Fibroblast of peridontal ligament (primary cell): Measurements from ENCODE around the gene MAN1C1.

Source experiments
- DNase-seq: peaks from one replicate; pipeline ENCODE4 v3.0.0-alpha.2; 2010; ENCODE audit errors: extremely low read depth

The MAN1C1 gene

GRCh38 chr1:25782608-25783201, 166.1 kb downstream of the MAN1C1 start:
- DNase-seq, result no peak

GRCh38 chr1:25784575-25785051, 168.0 kb downstream of the MAN1C1 start:
- DNase-seq, result no peak

- DNase-seq, result no peak
Observed at GRCh38 chr1:25785333-25786067, 168.9 kb downstream of the MAN1C1 start.

DNA sequence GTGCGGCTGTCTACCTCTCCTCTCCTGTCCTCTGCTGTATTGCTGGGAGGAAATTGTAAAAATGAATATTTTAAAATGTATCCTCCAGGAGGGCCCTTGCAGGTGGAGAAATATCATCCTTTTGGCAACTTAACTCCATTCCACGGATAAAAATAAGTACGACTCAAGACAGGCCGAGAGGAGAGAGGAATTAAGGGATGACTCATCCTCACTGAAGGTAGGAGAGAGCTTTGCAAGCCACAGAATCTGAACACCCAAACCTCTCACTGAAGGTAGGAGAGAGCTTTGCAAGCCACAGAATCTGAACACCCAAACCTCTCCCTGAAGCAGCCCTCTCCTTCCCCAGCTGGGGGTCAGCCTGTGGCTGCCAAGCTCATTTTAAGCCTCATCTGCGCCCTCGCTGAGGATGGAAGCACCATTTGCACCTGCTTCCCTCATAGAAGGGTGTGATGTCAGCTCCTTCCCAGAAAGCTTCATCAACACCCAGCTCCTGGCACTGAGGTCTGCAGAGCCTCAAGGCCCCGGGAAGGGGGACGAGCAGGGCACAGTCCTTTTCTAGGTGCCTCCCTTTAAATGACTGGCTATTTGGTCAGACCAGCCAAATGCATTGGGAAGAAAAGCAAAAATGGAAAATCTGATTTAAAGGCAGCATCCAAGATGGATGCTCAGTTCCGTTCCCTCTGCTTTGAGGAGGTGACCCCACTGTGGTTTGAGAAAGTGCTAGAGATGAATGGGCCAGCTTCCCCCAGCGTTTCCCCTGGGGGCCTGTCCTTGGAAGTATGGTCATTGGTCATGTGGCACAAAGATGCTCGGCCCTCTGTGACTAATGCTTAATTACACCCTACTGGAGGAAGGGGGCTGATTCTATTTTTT, 170.5 kb downstream of the MAN1C1 start:
- DNase-seq, result peak; percentile 47

GRCh38 chr1:25787760-25788166, 171.2 kb downstream of the MAN1C1 start:
- no peak for DNase-seq

DNA sequence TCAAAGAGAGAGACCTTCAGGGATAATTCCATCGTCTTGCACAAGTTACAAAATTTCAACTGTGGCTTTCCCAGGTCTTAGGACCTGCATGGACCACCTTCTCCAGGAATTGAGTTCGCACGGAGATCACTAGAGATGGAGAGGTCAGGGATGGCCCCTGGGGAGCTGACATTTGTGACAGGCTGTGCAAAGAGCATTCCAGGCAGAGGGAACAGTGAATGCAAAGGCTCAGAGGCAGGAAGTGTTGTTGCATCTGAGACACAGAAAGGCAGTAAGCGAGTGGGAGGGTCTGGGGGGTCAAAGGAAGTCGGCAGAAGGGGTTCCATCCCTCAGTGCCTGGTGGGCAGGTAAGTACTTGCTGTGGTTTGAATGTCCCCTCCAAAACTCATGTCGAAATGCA, 173.9 kb downstream of the MAN1C1 start:
- no peak for DNase-seq

DNA sequence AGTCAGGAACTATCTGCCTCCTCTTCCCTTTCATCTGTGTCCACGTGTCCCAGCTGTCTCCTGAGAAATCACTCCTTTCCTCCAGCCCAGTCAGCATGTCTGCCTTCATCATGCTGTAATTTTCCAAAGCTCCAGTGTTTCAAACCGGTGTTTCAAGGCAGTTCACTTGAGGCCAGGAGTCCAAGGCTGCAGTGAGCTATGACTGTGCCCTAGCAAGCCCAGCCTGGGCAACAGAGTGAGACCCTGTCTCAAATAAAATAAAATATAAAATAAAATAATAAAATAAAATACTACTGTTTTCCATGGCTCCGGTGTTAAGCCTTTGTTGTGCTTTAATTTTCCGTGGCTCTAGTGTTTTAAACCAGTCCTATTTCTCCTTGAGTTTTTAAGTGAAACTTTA, 175.5 kb downstream of the MAN1C1 start:
- no peak for DNase-seq

DNA sequence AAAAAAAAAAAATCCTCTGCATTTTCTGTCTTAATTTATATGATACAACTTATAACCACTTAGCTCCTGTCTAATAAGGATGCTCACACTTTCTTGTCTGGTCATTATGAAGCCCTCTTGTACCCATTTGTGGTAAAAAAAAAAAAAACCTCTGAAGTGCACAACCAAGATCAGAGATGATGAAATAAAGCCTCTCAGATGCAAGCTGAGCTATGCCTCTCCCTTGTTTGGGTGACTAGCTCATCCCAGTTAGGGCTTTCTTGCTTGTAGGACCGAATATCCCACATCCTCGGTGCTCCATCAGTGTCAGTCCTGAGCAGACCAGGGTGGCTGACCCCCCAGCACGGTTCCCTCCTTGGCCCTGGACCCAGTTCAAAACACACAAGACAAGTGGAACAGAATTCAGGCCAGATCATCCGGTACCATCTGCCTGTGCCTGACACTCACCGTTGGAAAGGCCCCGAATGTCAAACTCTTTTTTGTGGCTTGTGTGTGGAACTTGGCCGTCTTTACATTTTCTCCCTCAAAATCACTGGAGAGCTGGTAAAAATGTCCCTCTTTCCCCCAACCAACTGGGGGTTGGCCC, 177.1 kb downstream of the MAN1C1 start:
- DNase-seq, result peak; percentile 54

DNA sequence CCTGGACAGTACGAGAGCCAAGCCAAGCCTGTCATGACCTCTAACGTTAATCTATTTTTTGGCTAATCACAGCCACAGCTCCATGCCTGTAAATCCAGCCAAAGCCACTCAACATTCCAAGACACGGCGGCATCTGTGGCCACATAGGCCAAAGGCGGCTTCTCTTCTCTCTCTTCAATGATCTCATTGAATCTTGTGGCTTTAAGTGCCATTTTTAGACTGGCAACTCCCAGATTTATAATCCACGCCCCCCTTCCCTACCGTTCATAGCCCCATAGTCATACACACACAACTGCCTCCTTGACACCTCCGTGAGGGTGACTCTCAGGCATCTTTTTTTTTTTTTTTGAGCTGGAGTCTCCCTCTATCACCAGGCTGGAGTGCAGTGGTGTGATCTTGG, 177.7 kb downstream of the MAN1C1 start:
- no peak for DNase-seq

DNA sequence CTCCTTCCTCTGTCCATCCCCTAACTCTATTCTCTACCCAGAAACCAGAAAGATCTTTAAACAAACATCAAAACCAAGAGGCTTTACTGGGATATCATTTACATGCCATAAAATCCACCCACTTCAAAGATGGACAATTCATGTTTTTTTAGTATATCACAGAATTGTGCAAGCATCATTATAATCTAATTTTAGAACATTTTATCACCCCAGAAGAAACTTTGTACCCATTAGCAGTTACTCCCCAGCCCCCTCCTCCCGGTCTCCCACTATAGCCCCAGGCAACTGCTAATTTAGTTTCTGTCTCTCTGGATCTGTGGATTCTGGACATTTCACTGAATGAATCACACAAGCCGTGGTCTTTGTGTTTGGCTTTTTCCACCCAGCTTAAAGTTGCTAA, 178.6 kb downstream of the MAN1C1 start:
- DNase-seq, result no peak

- DNase-seq, result no peak
Observed at GRCh38 chr1:25795946-25796810, 179.6 kb downstream of the MAN1C1 start.

DNA sequence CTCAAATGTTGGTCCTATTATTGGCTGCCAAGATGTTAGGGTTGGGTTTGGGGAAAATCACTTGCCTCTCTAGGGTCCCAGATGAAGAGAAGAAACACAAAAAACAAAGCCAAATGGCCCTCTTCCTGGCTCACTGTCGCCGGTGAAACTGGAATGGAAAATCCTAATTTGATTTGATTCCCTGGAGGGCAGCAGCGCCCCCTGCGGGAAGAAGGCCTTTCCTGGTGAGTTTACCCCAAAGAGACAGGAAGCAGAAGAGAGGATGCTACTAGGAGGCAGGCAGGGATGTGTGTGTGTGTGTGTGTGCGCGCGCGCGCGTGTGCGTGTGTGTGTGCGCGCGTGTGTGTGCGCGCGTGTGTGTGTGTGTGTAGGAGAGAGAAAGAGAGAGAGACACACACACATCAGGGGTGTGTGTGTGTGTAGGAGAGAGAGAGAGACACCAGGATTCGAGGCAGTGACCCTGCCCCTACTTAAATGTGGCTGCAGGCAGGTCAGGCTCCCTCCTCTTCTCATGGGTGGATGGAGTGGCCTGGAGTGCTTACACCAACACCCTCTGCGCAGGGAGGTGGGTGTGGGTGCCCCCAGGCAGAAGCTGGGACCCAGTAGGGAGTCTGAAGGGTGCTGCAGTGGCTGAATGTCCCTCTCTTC, 180.3 kb downstream of the MAN1C1 start:
- peak; percentile 77 for DNase-seq

- no peak for DNase-seq
Observed at GRCh38 chr1:25797939-25798338, 181.3 kb downstream of the MAN1C1 start.

GRCh38 chr1:25798666-25799351, 182.2 kb downstream of the MAN1C1 start:
- no peak for DNase-seq

GRCh38 chr1:25799352-25799934, 182.9 kb downstream of the MAN1C1 start:
- no peak for DNase-seq

GRCh38 chr1:25799935-25800702, 183.5 kb downstream of the MAN1C1 start, which contains the start of gene SELENON:
SELENON (plus strand) TSS chr1:25800193; CDS start chr1:25800231, 38 bp downstream.
- DNase-seq, result no peak

DNA sequence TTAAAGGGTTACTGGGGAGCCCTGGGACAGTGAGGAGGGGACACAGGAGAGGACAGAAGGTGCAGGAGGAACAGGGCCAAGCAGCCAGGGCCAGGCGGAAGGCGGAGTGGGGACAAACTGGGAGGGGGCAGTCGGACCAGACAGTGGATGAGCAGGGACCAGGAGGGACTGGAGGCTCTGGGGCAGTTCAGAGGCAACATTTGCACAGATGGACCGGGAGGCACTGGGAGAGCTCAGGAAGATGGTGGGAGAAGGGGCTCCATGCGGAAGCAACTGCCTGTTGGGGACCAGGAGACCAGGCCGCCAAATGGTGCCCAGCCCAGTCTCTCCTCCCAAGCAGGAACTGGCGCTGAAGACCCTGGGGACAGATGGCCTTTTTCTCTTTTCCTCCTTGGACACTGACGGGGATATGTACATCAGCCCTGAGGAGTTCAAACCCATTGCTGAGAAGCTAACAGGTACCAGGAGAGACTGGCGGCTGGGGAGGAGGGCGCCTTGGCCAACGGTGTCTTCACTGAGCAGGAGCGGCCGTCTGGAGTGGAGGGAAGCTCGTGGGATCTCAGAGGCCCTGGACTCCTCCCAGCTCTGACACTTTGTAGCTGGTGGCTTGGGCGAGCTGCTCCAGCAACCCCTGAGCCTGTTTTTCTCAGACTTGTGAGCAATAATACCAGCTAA, 184.2 kb downstream of the MAN1C1 start:
- no peak for DNase-seq

GRCh38 chr1:25802915-25803314, 186.3 kb downstream of the MAN1C1 start:
- no peak for DNase-seq
